Panc1 (cell line): ENCODE measurements around the gene HOXA4. TPM values are rescaled to one million over a fixed set of nuclear protein-coding genes. Genes with fewer than 3 reads are reported as not detected.

Experiments
- ATAC-seq: fragments of 200-7000 bp; cut with Tn5 transposase; 2 replicates; pipeline ENCODE4 v1.9.1; 2020; ENCODE audit warnings: mild to moderate bottlenecking, moderate library complexity
- BruUV-seq: library from RNA; stranded (reverse); fragments of 400-500 nt; replicated peaks from 2 replicates; lab custom pipeline; 2021; lab: Mats Ljungman, UMichigan
- CTCF ChIA-PET: fragments of 300-600 bp; sonication (Branson Sonifier 250); formaldehyde crosslinking; loops from one replicate; lab custom pipeline; 2022; ENCODE audit warnings: antibody characterized with exemption; lab: Charles Lee
- POLR2A ChIA-PET: fragments of 300-600 bp; sonication (Branson Sonifier 250); formaldehyde crosslinking; loops from one replicate; lab custom pipeline; 2022; ENCODE audit warnings: antibody characterized with exemption; lab: Charles Lee
- DNase-seq: peaks from one replicate; pipeline ENCODE4 v3.0.0-alpha.2; 2010; ENCODE audit warnings: low read depth, low spot score
- H3K27ac ChIP-seq: 2 replicates; pipeline ENCODE4 v1.5.1; 2011; ENCODE audit warnings: mild to moderate bottlenecking, low read length, inconsistent platforms
- H3K27me3 ChIP-seq: fragments of 200-500 bp; sonication (Bioruptor generic); 2 replicates; pipeline ENCODE4 v1.6.0; 2014; ENCODE audit warnings: low read length, inconsistent platforms; ENCODE audit not compliant: control insufficient read depth, insufficient read depth
- H3K36me3 ChIP-seq: fragments of 200-500 bp; sonication (Bioruptor generic); 2 replicates; pipeline ENCODE4 v1.5.1; 2014; ENCODE audit warnings: inconsistent platforms, mild to moderate bottlenecking, low read length, moderate library complexity; ENCODE audit not compliant: control insufficient read depth, insufficient read depth
- H3K4me1 ChIP-seq: 2 replicates; pipeline ENCODE4 v1.5.1; 2011; ENCODE audit warnings: inconsistent platforms, mild to moderate bottlenecking, low read length, moderate library complexity; ENCODE audit not compliant: control insufficient read depth, insufficient read depth
- H3K4me3 ChIP-seq, 2 experiments: 2 replicates each; pipeline ENCODE4 v1.5.1; 2011 to 2012; ENCODE audit warnings: low read depth in 2 of 2, low read length in 2 of 2, mild to moderate bottlenecking in 2 of 2, inconsistent platforms in 1 of 2, moderate library complexity in 1 of 2
- H3K9me3 ChIP-seq: fragments of 200-500 bp; sonication (Bioruptor generic); 2 replicates; pipeline ENCODE4 v1.5.1; 2014; ENCODE audit warnings: low read depth, mild to moderate bottlenecking, inconsistent platforms, low read length, moderate library complexity; ENCODE audit not compliant: control insufficient read depth, insufficient read depth
- CTCF ChIP-seq: fragments of 450-650 bp; IDR thresholded peaks from 2 replicates; pipeline ENCODE4 v1.5.1; 2017; ENCODE audit warnings: mild to moderate bottlenecking
- POLR2AphosphoS5 ChIP-seq: IDR thresholded peaks from 2 replicates; pipeline ENCODE4 v1.6.1; 2012; ENCODE audit warnings: mild to moderate bottlenecking, low read depth, low read length, moderate library complexity
- SIN3A ChIP-seq: IDR thresholded peaks from 2 replicates; pipeline ENCODE4 v1.6.1; 2012; ENCODE audit warnings: low read depth, mild to moderate bottlenecking, low read length, moderate library complexity, borderline replicate concordance; ENCODE audit not compliant: insufficient read depth
- TCF7L2 ChIP-seq: IDR thresholded peaks from 2 replicates; pipeline ENCODE4 v1.6.1; 2011; ENCODE audit warnings: mild to moderate bottlenecking, low read depth, low read length, inconsistent platforms
- in situ Hi-C: cut with HindIII; loops from 2 replicates; pipeline ENCODE4 v1.10.0; 2016; ENCODE audit warnings: low sequenced_read_pairs, low pct_unique_long_range_greater_than_20kb
- intact Hi-C: fragments of 100-400 bp; cut with micrococcal nuclease; formaldehyde crosslinking; loops from one replicate; pipeline ENCODE4 v1.10.0; 2022; ENCODE audit not compliant: unreplicated experiment
- total RNA-seq: library from RNA; stranded (reverse); gene quantifications from one replicate; pipeline ENCODE4 v1.2.1, GENCODE V29; 2021; ENCODE audit not compliant: unreplicated experiment
- TF ChIP-seq, protein P1 (sequence below), 2 experiments: IDR thresholded peaks; 2 replicates each; pipeline ENCODE4 v1.6.1; 2011 to 2012; ENCODE audit warnings: low read depth in 2 of 2, control low read depth in 1 of 2, low read length in 1 of 2, mild to moderate bottlenecking in 1 of 2, moderate library complexity in 1 of 2; ENCODE audit not compliant: insufficient read depth in 1 of 2

Gene HOXA4
- total RNA-seq, 1 experiment from 2014 or later, result 0.39 TPM

- ChIA-PET CTCF (interaction anchor here (0.7 to 1.4 kb wide), 2 partner anchors 9 kb away, joined by 3 to 4 read pairs; no protein-coding TSS in a partner anchor), POLR2A (no interaction called here)
- Histone ChIP-seq H3K4me1 (peaks cover 5% of the 10 kb centered on the region; the same call in 1 of the 2 replicates), H3K9me3 (no peaks in the 10 kb centered on the region), H3K27me3 (no peaks in the 10 kb centered on the region), H3K4me3 (no peak overlapping the region), H3K36me3 (no peaks in the 10 kb centered on the region), H3K27ac (no peak overlapping the region)
- ATAC-seq (no peak), DNase-seq (no peak)
- TF ChIP-seq SIN3A (no peak), CTCF (no peak), TCF7L2 (no peak), POLR2AphosphoS5 (no peak)
- TF ChIP-seq, protein P1, sequence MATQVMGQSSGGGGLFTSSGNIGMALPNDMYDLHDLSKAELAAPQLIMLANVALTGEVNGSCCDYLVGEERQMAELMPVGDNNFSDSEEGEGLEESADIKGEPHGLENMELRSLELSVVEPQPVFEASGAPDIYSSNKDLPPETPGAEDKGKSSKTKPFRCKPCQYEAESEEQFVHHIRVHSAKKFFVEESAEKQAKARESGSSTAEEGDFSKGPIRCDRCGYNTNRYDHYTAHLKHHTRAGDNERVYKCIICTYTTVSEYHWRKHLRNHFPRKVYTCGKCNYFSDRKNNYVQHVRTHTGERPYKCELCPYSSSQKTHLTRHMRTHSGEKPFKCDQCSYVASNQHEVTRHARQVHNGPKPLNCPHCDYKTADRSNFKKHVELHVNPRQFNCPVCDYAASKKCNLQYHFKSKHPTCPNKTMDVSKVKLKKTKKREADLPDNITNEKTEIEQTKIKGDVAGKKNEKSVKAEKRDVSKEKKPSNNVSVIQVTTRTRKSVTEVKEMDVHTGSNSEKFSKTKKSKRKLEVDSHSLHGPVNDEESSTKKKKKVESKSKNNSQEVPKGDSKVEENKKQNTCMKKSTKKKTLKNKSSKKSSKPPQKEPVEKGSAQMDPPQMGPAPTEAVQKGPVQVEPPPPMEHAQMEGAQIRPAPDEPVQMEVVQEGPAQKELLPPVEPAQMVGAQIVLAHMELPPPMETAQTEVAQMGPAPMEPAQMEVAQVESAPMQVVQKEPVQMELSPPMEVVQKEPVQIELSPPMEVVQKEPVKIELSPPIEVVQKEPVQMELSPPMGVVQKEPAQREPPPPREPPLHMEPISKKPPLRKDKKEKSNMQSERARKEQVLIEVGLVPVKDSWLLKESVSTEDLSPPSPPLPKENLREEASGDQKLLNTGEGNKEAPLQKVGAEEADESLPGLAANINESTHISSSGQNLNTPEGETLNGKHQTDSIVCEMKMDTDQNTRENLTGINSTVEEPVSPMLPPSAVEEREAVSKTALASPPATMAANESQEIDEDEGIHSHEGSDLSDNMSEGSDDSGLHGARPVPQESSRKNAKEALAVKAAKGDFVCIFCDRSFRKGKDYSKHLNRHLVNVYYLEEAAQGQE (IDR thresholded peaks at IDR 0.05; ENCODE audit: insufficient read depth in 1 of 2, low read depth in 2 of 2, low read length in 1 of 2), result no peak
- intact Hi-C loops, result no loop called here
- in situ Hi-C loops, result no loop called here
- no TSS peak for BruUV-seq
Observed at GRCh38 chr7:27170426-27171324, 40.1 kb upstream of the HOXA4 start.

GRCh38 chr7:27169658-27170425, 39.3 kb upstream of the HOXA4 start:
- H3K4me1 ChIP-seq, result peaks cover 5% of the 10 kb centered on the region; the same call in 1 of the 2 replicates
- H3K9me3 ChIP-seq, result no peaks in the 10 kb centered on the region
- POLR2A ChIA-PET, result no interaction called here
- intact Hi-C loops (no loop called here), in situ Hi-C loops (no loop called here)
- H3K4me3 ChIP-seq, result peak overlapping the region; percentile 20 to 42; a peak in 3 of 4 replicates
- no peak overlapping the region for H3K27ac ChIP-seq
- TF ChIP-seq POLR2AphosphoS5 (no peak), TCF7L2 (no peak)
- H3K36me3 ChIP-seq, result no peaks in the 10 kb centered on the region
- BruUV-seq, result no TSS peak
- DNase-seq, result no peak
- peak; percentile 43 for ATAC-seq
- CTCF ChIA-PET, result interaction anchor here (1.4 kb wide), 1 partner anchor 10 kb away, joined by 4 read pairs; no protein-coding TSS in a partner anchor
- H3K27me3 ChIP-seq, result no peaks in the 10 kb centered on the region
